Stimulated activated CD8-positive, alpha-beta memory T cell treated with anti-CD3 and anti-CD28 coated beads, Interleukin-12 subunit alpha, Interleukin-12 subunit beta, amount 100 ng/mL, for 24 hours (primary cell): ENCODE data around the gene IL21R.
"Not testable (repeated sequence)": the region's sequence is repeated elsewhere in the genome, so short reads cannot be mapped to it uniquely, and the experiment has no call there.

Experiments
- DNase-seq: peaks from one replicate; pipeline ENCODE4 v3.0.0-alpha.2; 2020; ENCODE audit errors: extremely low read depth

The IL21R gene

DNA sequence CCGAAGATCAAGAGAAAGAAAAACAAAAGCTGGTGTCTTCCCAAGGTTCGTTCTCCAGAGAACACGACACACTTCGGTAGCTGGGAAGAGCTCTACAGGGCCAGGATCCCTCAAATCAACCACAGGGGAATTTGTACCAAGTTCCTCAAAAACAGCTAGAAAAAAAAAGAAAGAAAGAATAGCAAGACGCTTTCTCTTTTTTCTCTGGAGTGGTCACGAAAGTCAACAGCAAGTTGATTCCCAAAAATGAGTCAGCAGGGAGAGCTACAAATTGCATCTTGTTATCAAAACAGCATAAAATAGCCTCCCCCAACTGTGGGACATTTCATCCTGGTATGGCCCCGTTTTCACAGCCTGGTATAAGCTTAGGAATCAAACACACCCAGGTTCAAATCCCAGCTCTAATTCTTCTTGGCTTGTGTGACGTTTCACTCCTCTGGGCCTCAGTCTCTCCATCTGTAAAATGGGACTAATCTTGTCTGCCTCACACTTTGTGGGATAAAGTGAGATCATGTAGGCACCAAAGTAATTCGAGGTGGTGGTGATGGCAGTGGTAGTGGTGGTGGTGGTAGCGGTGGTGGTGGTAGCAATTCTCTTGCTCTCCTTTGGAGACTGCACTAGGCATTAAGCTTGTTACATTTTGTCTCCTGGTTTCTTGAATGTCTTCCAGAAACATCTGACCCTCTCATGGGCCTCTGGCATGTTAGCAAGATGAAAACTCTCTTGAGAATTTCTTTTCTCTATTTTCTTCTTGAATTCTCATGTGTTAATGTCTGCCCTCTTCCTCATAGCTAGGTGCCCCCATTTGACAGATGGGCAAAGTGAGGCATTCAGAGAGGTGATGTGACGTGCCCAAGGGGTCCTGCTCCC lies 988 bp upstream of the IL21R start:
- no peak for DNase-seq

GRCh38 chr16:27402569-27402963 lies 592 bp downstream of the IL21R start:
- DNase-seq, result no peak

GRCh38 chr16:27402964-27403600 lies 1.1 kb downstream of the IL21R start:
- DNase-seq, result no peak

DNA sequence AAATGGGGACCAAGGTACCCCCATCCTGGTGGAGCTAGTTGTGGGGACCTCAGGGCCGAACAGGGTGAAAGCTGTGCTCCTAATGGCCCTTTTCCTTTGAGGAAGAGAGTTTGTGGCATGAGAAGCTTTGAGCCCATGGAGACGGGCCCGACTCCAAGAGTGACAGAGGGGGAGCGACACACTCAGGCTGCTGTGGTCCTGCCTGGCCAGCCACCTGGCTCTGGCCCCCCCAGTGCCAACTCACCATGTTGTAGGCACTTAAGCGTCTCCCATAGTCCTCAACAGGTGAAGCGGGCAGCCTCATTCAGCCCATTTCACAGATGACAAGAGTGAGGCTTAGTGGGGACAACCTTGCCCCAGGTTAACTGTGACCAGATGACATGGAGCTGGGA lies 1.6 kb downstream of the IL21R start:
- no peak for DNase-seq

GRCh38 chr16:27404163-27404823 lies 2.3 kb downstream of the IL21R start:
- no peak for DNase-seq

DNA sequence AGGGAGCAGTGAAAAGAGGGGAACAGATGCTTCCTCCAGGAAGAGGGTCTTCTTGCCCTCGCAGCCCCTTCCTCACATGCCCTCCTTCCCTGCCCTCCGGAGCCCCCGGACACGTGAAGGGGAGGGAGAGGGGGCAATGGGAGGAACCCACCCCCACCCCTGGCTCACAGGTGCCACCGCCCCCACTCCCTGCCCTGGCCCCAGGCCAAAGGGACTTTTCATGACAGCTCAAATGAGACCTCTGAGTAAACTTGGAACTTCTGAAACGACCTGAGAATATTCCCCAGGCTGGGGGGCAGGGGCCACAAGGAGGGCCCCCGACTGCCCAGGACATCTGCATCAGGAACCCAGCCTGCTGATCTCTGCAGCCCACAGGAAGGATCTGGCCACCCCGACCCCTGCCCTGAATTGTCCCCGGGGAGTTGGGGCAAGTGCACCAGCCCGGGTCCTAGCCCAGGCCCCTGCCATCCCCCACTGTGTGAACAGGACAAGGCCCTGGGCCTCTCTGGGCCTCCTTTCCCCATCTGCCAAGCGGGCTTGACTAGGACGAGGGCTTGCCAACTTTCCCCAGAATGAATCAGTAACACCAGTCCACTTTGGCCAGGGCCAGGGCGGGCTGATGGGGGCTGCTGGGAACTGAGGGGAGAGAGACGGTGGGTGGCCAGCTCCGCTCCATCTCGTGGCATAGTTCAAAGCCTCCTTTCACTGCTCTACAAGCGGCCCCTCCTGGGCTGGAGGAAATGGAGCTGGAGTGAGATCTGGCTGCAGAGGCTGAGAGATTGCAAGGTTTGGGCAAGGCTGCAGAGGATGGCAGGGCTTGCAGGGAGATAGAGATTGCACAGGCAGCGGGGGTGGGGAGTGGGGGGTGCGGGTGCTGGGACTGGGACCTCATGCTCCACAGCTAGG lies 3.8 kb downstream of the IL21R start:
- DNase-seq, result peak; percentile 51

GRCh38 chr16:27406511-27407128 lies 4.6 kb downstream of the IL21R start:
- DNase-seq, result no peak

DNA sequence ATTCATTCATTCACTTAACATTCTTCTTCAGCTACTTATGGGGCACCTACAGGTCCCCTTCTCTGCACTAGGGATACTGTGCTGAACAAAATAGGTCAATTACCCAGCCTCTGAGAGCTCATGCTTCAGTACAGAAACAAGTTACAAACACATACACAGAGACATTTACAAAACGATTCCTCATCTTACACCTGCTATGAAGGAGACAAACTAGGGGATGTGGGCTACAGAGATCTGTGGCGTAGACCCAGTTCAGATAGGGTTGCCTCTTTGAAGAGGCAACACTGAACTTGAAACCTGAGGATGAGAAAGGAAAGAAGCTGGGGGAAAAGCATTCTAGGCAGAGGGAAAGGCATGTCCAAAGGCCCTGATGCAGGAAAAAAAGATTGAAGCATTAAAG lies 5.2 kb downstream of the IL21R start:
- DNase-seq, result no peak

DNA sequence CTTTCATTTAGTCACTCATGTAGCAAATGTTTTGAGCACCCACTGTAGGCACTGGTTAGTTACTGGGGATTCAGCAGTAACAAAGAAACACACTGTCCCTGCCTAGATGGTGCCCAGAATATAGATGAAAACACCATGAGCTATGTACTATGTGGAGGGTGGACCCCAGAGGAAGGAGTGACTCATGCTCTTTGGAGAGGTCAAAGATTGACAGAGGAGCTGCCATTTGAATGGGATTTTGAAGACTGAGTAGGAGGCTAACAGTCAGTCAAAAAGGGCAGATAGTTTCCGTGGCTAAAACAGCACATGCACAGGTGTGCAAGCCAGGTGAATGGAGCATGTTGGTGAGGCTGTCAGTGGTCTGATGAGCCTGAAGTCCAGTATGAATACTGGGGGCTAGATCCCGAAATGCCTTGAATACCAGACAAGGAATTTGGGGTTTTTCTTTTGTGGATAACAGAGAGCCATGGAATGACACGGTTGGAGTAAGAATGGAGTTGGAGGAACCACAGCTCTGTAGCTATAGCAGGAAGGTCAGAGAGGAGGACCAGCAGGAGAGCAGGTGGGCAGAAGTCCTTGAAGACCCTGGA lies 6.1 kb downstream of the IL21R start:
- DNase-seq, result no peak

DNA sequence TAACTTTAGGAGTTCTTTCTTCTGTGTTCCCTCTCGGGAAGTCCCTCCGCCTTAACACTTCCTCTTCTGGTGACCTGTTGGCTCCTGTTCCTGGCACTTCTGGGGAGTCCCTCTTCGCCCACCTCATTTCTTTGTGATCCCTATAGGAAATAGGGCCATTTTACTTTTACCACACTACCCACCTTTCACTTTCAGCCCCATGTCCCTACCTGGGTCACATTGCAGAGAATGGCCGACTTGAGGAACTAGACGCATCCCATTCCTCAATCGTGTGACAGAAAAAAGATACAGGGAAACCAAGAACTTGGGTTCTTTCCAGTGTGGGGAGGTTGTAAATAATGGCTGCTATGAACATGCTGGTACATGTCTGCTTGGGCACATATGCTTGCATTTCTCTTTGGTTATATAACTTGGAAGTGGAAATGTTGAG lies 6.6 kb downstream of the IL21R start:
- DNase-seq, result no peak

DNA sequence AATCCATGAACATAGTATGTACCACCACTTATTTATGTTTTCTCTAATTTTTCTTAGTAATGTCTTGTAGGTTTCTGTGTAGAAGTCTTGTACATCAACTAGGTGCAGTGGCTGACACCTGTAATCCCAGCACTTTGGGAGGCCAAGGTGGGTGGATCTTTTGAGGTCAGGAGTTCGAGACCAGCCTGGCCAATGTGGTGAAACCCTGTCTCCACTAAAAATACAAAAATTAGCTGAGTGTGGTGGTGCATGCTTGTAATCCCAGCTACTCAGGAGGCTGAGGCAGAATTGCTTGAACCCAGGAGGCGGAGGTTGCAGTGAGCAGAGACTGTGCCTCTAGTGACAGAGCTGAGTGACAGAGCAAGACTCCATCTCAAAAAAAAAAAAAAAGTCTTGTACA lies 8.0 kb downstream of the IL21R start:
- DNase-seq, result not testable (repeated sequence)

DNA sequence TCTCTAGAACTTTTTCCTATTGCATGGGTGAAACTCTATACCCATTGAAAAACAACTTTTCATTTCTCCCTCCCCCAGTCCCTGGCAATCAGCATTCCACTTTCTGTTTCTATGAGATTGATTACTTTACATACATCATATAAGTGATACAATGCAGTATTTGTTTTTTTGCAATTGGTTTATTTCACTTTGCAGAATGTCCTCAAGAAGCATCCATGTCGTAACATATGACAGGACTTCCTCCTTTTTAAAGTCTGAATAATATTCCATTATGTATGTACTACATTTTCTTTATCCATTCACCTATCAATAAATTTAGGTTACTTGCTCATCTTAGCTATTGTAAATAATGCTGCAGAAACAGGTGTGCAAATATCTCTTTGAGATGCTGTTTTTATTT lies 8.8 kb downstream of the IL21R start:
- DNase-seq, result no peak

GRCh38 chr16:27413956-27414355 lies 12.0 kb downstream of the IL21R start:
- DNase-seq, result no peak

DNA sequence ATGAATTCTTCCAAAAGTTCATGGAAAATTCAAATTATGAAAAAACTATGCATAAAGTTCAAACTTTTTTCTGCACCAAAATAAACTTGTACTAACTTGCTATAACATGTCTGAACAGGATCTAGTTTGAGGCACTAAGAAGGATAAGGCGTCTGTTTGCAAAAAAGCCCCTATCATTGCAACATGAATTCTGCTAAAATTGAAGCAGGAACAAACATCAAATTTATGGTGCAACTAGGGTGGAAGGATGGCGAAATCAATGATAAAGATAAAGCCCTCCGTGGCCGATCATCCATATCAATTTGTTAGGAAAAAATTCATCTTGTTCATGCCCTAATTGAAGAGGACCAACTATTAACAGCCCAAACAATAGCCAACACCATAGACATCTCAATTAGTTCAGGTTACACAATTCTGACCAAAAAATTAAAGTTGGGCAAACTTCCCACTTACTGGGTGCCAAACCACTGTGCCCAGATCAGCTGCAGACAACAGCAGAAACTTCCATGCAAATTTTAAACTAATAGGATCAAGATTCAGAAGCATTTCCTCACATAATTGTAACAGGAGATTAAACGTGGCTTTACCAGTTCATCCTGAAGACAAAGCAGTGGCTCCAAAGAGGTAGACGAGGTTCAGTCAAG lies 12.9 kb downstream of the IL21R start:
- DNase-seq, result no peak

GRCh38 chr16:27417047-27417671 lies 15.2 kb downstream of the IL21R start:
- no peak for DNase-seq

GRCh38 chr16:27421961-27422740 lies 20.2 kb downstream of the IL21R start:
- DNase-seq, result no peak

GRCh38 chr16:27424772-27425498 lies 23.0 kb downstream of the IL21R start:
- DNase-seq, result no peak

GRCh38 chr16:27425961-27426360 lies 24.0 kb downstream of the IL21R start:
- no peak for DNase-seq
